HL-60 (cell line): ENCODE data around the gene DLGAP3.

Experiments used
- CTCF ChIP-seq: IDR thresholded peaks from one replicate; pipeline ENCODE4 v1.5.1; 2011; ENCODE audit warnings: low read length, control low read depth, inconsistent platforms; ENCODE audit not compliant: insufficient read depth
- GABPA ChIP-seq: IDR thresholded peaks from 2 replicates; pipeline ENCODE4 v1.6.1; 2012; ENCODE audit warnings: low read depth
- POLR2AphosphoS5 ChIP-seq: IDR thresholded peaks from 2 replicates; pipeline ENCODE4 v1.6.1; 2012; ENCODE audit warnings: low read depth

- TF ChIP-seq CTCF (no peak), POLR2AphosphoS5 (no peak), GABPA (no peak)
These were observed 31.1 kb downstream of the DLGAP3 start for GRCh38 chr1:34898330-34898761.
